Stimulated activated CD4-positive, alpha-beta T cell treated with anti-CD3 and anti-CD28 coated beads, TNF-alpha, amount 100 ng/mL, for 1 hour (primary cell): ENCODE results near the gene ZAR1L.

Experiments
- DNase-seq, 3 donors: peaks; one replicate each; pipeline ENCODE4 v3.0.0-alpha.2; 2020; ENCODE audit warnings: low read depth in 3 of 3, low spot score in 1 of 3

Gene ZAR1L

DNA sequence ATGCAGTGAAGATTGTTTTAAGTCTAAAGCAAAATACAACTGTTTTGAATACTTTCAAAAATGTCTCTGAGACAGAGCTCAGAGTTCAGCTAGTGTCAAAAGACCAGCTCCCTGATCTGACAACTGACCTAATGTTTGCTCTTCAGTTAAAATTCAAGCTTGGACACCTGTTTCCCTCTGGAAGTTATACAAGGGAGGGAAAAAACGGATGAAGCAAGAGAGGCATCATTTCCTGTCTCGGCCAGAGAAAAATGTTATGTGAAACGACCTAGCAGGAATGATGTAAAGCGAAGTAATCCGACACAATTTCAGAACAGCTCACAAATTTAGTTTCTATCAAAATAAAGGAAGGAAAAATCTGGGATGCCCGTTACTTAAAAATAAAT lies 59.4 kb downstream of the ZAR1L start:
- no peak for DNase-seq

DNA sequence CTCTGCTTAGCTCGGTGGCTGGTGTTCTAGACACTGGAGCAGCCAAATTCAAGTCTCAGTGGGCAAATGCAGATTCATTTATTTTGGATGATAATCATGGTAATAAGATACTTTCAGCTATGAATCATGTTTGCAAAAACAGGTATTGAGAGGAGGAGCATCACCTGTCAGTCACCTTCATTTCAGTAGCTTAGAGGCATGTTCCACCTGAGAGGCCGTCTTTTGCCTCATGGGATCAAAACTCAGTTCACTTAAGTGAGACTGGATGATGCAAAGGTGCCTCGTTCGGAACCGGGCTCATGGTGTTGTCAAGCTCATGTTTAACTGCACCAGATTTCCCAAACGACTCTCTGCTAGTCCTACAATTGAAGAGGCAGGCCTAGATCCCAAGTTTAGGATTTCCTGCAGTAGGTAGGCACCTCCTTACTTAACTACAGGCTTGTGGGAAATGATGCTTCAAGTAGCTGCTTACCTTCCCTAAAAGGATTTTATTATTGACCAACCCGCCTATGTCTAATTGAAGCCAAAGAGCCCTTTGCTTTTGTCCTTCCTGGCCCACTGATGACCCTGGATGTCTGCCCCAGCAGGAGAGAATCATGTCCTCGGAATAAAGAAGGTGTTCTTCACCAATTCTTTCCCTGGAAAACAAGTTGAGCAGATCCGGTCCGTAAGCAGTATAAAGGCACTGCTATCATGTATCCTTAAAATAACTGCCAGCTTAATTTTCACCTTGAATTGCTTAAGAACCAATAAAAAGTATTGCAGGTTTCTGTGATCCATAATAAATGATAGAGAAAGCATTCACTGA lies 60.0 kb downstream of the ZAR1L start:
- no peak for DNase-seq

DNA sequence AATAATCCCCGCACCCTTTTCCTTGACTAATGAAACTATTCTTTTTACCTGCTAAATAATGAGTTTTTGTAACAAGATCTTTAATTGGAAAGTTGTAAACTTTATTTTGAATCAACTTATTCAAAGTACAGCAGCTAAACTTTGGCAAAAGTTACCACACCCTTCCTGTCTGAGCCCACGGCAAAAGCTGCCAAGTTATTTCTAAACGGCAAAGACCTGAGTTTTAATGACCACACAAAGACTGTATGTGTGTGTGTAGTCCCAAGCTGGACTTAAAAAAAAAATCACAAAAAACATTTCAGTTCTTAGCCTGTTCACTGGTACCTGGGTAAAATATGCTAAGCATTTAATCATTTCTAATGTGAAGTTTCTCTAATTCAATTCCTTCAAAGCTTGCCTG lies 60.7 kb downstream of the ZAR1L start:
- no peak for DNase-seq

DNA sequence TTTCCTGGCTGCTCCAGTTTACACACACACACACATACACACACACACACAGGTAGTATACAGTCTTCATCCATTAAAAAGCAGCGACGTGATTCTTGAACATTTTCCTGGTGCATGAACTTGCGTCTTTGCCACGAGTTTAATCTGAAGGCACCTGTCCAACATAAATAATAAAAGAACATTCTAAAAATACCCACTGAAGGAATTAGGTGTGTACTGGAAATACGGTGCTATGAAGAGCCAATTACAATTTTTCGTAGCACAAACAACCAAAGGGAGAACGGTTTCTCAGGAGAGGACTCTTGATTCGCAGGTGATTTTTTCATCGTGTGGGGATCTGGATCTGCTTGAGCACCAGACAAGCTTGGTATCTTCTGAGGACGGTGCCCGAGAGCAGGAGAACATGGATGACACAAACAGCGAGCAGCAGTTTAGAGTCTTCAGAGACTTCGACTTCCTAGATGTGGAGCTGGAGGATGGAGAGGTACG lies 61.2 kb downstream of the ZAR1L start:
- DNase-seq = no peak
